Suprapubic skin (tissue), 4 donors: Measurements from ENCODE around the gene HSPA1A.

Source experiments
- CTCF ChIP-seq, 2 donors: fragments of 200-600 bp in 1 of 2; fragments of 450-650 bp in 1 of 2; sonication (generic) in 1 of 2; IDR thresholded peaks; one replicate each; pipeline ENCODE4 v1.5.1; 2016 to 2019; ENCODE audit warnings: antibody characterized with exemption in 2 of 2, mild to moderate bottlenecking in 1 of 2, moderate library complexity in 1 of 2
- EP300 ChIP-seq: sonication (generic); formaldehyde crosslinking; IDR thresholded peaks from one replicate; pipeline ENCODE4 v1.6.1; 2017; ENCODE audit warnings: antibody characterized with exemption
- POLR2A ChIP-seq, 2 donors: fragments of 450-650 bp; IDR thresholded peaks; one replicate each; pipeline ENCODE4 v1.6.1; 2017; ENCODE audit warnings: antibody characterized with exemption in 2 of 2, mild to moderate bottlenecking in 2 of 2, moderate library complexity in 2 of 2
- POLR2AphosphoS5 ChIP-seq, 3 donors: sonication (generic); formaldehyde crosslinking; IDR thresholded peaks; one replicate each; pipeline ENCODE4 v1.6.1; 2017; ENCODE audit warnings: antibody characterized with exemption in 3 of 3

- TF ChIP-seq EP300 = no peak
- TF ChIP-seq CTCF (IDR thresholded peaks at IDR 0.05) = no peak
- TF ChIP-seq POLR2A (IDR thresholded peaks at IDR 0.05) = no peak
- no peak for TF ChIP-seq POLR2AphosphoS5 (IDR thresholded peaks at IDR 0.05)
Measured at GRCh38 chr6:31770860-31771259, 44.5 kb upstream of the HSPA1A start.
